SJSA1 (cell line): ENCODE data around the gene HES3. TPM values are rescaled to one million over a fixed set of nuclear protein-coding genes. Genes with fewer than 3 reads are reported as not detected.

Experiments
- DNase-seq, 2 experiments: peaks; one replicate each; pipeline ENCODE4 v3.0.0-alpha.2; 2015 to 2020; ENCODE audit warnings: low spot score in 2 of 2, low read depth in 1 of 2
- H3K27ac ChIP-seq: fragments of 250-450 bp; sonication (Bioruptor Pico); 2 replicates; pipeline ENCODE4 v1.5.1; 2020; ENCODE audit warnings: mild to moderate bottlenecking, moderate library complexity
- H3K27me3 ChIP-seq: fragments of 250-450 bp; sonication (Bioruptor Pico); replicated peaks from 2 replicates; pipeline ENCODE4 v1.5.1; 2020; ENCODE audit warnings: mild to moderate bottlenecking, moderate library complexity
- H3K36me3 ChIP-seq: fragments of 250-450 bp; sonication (Bioruptor Pico); 2 replicates; pipeline ENCODE4 v1.5.1; 2020; ENCODE audit warnings: mild to moderate bottlenecking
- H3K4me1 ChIP-seq: fragments of 250-450 bp; sonication (Bioruptor Pico); replicated peaks from 2 replicates; pipeline ENCODE4 v1.6.1; 2021; ENCODE audit warnings: mild to moderate bottlenecking
- H3K4me3 ChIP-seq: fragments of 250-450 bp; sonication (Bioruptor Pico); 2 replicates; pipeline ENCODE4 v1.5.1; 2020; ENCODE audit warnings: mild to moderate bottlenecking
- H3K9me3 ChIP-seq: fragments of 250-450 bp; sonication (Bioruptor Pico); replicated peaks from 2 replicates; pipeline ENCODE4 v1.5.1; 2020; ENCODE audit warnings: mild to moderate bottlenecking
- total RNA-seq: library from RNA; depleted of rRNA; stranded (reverse); fragments of >200 nt; shearing (Covaris generic); gene quantifications from 2 replicates; pipeline ENCODE4 v1.2.3, GENCODE V29; 2014

The HES3 gene
- total RNA-seq, 1 experiment from 2014 or later: not detected

DNA sequence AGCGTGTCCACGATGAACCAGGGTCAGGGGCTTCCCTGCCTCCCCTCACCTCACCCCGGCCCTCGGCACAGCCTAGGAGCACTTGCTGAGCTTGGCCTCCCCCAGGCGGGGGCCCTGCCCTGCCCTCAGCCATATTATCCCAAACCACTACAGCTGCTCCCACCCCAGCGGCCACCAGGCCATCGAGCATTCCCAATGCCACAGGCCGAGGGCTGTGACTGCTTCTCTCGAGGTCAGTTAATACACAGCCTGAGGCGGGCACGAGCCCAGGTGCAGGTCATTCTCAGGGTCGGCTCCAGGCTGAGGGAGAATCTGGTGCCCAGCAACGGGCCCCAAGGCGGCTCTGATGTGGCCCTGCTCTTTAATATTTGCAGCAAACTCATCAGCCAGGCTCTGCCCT, 25.3 kb downstream of the HES3 start:
- Histone ChIP-seq H3K27ac (no peak overlapping the region), H3K27me3 (no peaks in the 10 kb centered on the region), H3K4me1 (peaks cover 5% of the 10 kb centered on the region), H3K4me3 (no peak overlapping the region), H3K36me3 (peaks cover 4% of the 10 kb centered on the region), H3K9me3 (no peaks in the 10 kb centered on the region)
- no peak for DNase-seq

DNA sequence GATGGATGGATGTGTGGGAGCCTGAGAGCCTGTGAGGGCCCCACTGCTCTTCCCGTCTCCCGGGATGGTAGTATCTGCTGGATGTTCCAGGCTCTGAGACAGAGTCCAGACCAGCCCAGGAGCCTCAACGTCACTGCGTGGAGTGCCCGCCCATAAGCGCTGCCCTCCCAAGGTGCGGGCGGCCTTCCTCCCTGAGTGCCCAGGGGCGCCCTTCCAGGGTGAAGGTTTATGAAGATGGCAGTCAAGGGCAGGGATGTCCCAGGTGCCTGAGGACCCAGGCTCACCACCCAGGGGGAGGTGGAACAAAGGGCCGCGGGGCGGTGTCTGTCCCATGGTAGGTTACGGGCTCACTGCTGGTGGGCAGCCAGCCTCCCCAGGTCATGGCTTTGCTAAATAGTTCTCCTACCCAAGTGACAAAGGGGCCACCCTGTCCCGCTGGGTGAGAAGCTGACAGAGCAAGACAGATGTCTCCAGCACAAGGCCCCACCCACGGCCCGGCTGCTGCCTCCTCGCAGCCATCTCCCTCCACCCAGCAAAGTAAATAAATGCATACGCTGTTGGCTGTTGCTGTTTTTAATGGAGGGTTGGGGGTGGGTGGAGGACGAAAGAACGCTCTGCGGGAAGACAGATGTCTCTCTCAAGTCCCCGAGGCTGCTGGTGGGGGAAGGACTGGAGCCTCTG, 25.9 kb downstream of the HES3 start:
- Histone ChIP-seq H3K27ac (no peak overlapping the region), H3K9me3 (no peaks in the 10 kb centered on the region)

DNA sequence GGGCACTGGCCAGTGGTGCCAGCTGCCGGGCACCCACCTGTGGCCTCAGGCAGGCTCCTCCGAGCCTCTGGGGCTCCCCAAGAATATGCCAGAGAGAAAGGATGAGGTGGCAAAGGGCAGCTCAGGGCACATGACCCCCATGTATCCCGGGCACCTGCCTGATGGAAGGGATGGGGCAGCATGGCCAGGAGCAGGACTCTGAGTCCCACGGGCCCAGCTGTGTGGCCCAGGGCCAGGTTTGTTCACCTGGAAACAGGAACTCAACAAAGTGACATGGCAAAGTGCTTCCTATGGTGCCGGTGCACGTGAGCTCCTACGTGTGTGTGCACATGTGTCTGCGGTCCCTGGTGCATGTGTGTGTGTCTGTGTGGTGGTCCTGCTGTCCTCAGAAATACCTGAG, 26.4 kb downstream of the HES3 start:
- peaks cover 4% of the 10 kb centered on the region for H3K36me3 ChIP-seq
- no peak overlapping the region for H3K27ac ChIP-seq
- H3K27me3 ChIP-seq: no peaks in the 10 kb centered on the region
- peaks cover 5% of the 10 kb centered on the region for H3K4me1 ChIP-seq
- no peak overlapping the region for H3K4me3 ChIP-seq
- H3K9me3 ChIP-seq: no peaks in the 10 kb centered on the region
- no peak for DNase-seq

More for the DNA sequence above, 25.9 kb downstream of the HES3 start:
- Histone ChIP-seq H3K36me3 (peaks cover 4% of the 10 kb centered on the region), H3K4me3 (no peak overlapping the region), H3K27me3 (no peaks in the 10 kb centered on the region), H3K4me1 (peaks cover 5% of the 10 kb centered on the region)
- DNase-seq: no peak

DNA sequence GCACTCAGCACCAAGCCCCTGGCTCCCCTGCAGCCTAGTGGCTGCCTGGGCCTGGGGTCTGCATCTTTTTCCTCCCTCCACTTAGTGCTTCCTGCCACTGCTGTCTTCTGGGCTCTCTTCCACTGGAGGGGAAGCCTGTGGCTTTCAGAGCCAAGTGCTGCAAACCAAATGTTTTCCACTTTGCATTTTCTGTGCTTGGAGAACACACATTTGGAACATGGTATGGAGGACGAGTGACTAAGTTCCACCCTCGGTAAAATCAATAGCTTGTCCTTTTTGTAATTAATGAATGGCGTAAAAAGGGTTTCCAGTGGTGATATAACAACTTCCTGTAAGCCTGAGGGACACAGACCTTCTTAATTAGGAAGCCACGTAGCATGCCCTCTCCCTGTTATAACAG, 27.0 kb downstream of the HES3 start:
- peaks cover 4% of the 10 kb centered on the region for H3K36me3 ChIP-seq
- H3K9me3 ChIP-seq: no peaks in the 10 kb centered on the region
- H3K27ac ChIP-seq: no peak overlapping the region
- no peaks in the 10 kb centered on the region for H3K27me3 ChIP-seq
- H3K4me1 ChIP-seq: peaks cover 5% of the 10 kb centered on the region
- no peak for DNase-seq
- no peak overlapping the region for H3K4me3 ChIP-seq

DNA sequence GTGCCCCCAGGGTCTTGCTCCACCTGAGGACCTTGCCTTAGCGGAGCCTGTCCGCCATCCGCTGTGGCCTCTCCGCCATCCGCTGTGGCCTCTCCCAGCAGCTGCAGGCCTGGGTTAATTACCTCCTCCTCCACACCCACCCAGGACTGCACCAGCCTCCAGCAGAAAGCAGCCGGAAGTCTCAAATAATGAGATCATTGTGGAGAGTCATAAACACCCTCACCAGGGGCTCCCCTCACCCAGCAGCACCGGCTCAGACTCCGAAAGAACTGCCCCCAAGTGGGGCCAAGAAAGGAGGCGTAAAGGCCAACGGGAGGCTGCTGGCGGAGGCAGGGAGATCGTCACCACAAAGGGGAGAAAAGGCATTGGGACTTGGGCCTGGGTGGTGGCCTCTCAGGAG, 27.6 kb downstream of the HES3 start:
- H3K27ac ChIP-seq: no peak overlapping the region
- peaks cover 4% of the 10 kb centered on the region for H3K36me3 ChIP-seq
- no peak for DNase-seq

DNA sequence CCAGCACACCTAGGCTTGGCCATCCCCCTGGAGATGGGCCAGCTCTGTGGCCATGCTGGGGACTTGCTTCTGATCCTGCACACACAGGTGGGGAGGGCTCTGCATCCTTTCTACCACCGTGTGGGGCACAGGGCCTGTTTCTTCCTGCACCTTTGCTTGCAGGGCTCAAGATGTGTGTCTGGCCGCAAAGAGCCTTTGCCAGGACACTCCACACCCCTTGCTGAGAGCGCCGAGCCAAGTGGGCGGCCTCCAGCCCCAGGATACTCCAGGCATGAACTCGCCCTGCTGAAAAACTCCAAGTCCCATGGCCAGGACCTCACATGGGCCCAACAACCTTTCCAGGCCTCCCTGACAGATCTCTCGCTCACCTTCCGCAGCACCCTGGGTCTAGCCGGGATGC, 28.5 kb downstream of the HES3 start:
- H3K9me3 ChIP-seq: no peaks in the 10 kb centered on the region
- H3K36me3 ChIP-seq: peaks cover 4% of the 10 kb centered on the region
- no peak overlapping the region for H3K27ac ChIP-seq
- H3K4me3 ChIP-seq: no peak overlapping the region
- DNase-seq: no peak
- H3K27me3 ChIP-seq: no peaks in the 10 kb centered on the region
- peaks cover 5% of the 10 kb centered on the region for H3K4me1 ChIP-seq

More for the DNA sequence above, 27.6 kb downstream of the HES3 start:
- Histone ChIP-seq H3K9me3 (no peaks in the 10 kb centered on the region), H3K4me3 (no peak overlapping the region), H3K4me1 (peaks cover 5% of the 10 kb centered on the region), H3K27me3 (no peaks in the 10 kb centered on the region)

DNA sequence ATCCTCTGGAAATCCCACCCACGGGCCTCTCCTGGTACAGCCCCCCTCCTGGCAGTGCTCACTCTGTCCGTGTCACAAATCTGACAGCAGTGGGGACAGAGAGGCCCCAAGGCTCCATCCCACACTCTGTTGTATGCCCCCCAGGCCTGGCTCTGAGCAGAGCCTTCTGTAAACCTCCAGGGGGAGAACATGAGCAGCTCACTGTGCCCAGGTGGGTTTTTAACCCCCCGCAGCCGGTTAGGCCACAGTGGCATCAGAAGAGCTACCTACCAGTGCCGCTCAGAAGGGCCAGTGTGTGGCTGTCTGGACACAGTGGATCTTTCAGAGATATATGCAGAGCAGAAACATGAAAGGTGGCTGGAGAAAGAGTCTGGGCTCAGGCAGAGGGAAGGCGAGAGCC, 28.9 kb downstream of the HES3 start:
- Histone ChIP-seq H3K27me3 (no peaks in the 10 kb centered on the region), H3K36me3 (peaks cover 4% of the 10 kb centered on the region), H3K4me1 (peaks cover 5% of the 10 kb centered on the region), H3K27ac (no peak overlapping the region), H3K9me3 (no peaks in the 10 kb centered on the region), H3K4me3 (no peak overlapping the region)
- DNase-seq: no peak

DNA sequence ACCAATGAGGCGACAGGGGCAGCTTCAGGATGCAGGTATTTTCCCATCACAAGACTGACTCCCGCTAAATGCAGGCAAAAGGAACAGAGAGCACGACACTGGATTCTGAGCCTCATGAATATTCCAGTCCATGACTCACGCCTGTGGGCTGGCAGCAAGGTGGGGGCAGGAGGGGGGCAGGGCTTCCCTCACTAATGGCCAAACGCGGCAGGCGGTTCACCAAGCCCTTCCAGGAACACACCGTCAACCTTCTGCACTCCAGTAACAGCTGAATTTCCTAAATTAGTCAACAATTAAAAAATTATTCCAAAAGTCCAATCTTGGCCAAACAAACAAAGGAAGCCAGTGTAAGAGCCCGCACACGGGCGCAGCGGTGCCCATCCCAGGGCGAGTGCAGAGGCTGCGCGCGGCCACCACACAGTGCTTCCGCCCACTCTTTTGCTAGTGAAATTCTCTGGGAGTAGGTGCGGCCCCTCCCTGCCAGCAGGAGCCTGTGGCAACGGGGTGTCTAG, 29.5 kb downstream of the HES3 start:
- Histone ChIP-seq H3K27ac (no peak overlapping the region), H3K36me3 (peaks cover 4% of the 10 kb centered on the region), H3K9me3 (no peaks in the 10 kb centered on the region), H3K4me1 (peaks cover 5% of the 10 kb centered on the region), H3K27me3 (no peaks in the 10 kb centered on the region), H3K4me3 (no peak overlapping the region)
- no peak for DNase-seq

DNA sequence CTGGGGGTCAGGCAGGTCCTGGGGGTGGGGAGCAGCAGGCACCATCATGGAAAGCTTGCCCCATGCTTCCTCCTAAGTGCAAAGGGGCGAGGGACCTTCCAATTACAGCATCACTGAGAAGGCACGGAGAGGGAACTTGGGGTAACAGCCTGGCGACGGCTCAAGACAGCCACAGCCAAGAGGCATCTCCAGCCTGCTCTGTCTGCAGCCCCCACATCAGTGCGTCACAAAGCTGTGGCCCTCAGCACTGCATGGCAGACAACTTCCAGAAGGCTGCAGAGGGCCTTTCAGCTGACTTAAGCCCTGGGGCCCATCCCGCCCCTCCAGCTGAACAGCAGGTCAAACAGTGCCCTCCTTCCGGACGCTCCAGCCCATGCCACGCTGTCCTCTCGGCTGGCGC, 30.1 kb downstream of the HES3 start:
- no peaks in the 10 kb centered on the region for H3K9me3 ChIP-seq
- no peak overlapping the region for H3K27ac ChIP-seq
- H3K4me1 ChIP-seq: peaks cover 5% of the 10 kb centered on the region
- H3K27me3 ChIP-seq: no peaks in the 10 kb centered on the region
- no peak for DNase-seq
- H3K36me3 ChIP-seq: peaks cover 4% of the 10 kb centered on the region
- no peak overlapping the region for H3K4me3 ChIP-seq

DNA sequence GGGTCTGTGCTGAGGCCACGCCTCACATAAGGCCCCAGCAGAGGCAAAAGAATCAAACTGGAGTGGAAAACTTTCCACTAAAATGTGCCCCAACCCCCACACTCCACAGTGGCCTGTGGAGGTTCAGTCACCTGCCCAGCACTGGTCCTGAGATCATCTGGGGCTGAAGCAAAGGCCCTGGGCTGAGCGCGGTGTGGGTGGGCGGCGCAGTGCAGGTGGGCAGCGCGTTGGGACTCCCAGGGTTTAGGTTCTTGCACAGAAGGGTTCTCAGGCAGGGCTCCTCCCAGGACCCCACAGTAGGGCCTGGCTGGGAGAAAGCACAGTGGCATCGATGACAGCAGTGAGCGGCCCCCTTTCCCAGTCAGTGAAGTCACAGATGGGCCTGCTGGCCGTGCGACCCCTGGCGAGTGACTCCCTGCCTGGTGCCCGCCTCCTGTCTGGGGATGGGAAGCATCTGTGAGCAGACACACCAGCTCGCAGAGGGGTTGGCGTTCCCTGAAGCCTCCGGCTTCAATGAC, 30.7 kb downstream of the HES3 start:
- Histone ChIP-seq H3K27ac (no peak overlapping the region), H3K4me3 (no peak overlapping the region), H3K9me3 (no peaks in the 10 kb centered on the region), H3K27me3 (no peaks in the 10 kb centered on the region), H3K36me3 (peaks cover 4% of the 10 kb centered on the region), H3K4me1 (peaks cover 5% of the 10 kb centered on the region)
- DNase-seq: no peak

DNA sequence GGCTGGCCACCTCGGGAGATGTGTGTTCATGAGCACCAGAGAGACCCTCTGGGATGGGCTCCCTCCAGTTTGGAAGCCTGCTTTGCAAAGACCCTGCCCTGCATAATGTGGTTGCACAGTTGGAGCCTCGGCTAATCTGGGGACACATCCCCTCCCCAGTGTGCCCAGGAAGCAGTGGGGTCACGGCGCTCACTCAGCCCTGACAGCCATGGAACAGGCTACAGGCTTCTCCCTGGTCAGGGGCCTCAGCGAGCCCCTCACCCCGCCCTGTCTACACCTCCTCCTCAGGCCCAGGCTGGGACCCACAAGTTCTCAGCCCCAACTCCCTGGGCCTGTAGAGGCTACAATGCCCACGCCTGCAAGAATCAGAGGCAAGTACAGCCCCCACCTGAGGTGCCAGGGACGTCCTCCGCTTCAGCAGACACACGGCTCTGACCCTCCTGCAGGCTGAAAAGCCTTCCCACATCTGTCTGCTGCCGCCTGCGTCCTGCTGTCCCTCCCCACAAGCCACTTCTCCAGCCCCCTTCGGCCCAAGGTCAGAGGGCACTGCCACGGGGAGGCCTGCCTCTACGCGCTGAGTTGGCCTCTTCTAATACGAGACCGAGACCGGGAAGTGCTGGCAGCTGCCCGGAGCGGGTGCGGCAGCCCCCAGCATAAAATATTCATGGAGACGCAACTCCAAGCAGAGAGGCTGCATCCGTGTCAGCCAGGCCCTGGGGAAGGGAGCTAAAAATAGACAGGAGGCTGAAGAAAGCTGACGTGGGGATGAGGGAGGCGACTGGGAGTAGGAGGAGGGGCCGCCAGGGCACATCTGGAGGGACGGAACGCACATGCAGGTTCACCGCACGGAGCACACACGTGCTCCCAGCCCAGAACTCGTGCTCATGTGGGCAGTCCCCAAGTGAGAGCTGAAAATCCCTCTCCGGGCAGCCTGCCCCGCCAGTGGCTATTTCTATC, 32.1 kb downstream of the HES3 start:
- H3K9me3 ChIP-seq: no peaks in the 10 kb centered on the region
- peaks cover 5% of the 10 kb centered on the region for H3K4me1 ChIP-seq
- H3K27me3 ChIP-seq: no peaks in the 10 kb centered on the region
- H3K4me3 ChIP-seq: no peak overlapping the region
- DNase-seq: no peak
- H3K27ac ChIP-seq: no peak overlapping the region
- H3K36me3 ChIP-seq: peaks cover 4% of the 10 kb centered on the region

DNA sequence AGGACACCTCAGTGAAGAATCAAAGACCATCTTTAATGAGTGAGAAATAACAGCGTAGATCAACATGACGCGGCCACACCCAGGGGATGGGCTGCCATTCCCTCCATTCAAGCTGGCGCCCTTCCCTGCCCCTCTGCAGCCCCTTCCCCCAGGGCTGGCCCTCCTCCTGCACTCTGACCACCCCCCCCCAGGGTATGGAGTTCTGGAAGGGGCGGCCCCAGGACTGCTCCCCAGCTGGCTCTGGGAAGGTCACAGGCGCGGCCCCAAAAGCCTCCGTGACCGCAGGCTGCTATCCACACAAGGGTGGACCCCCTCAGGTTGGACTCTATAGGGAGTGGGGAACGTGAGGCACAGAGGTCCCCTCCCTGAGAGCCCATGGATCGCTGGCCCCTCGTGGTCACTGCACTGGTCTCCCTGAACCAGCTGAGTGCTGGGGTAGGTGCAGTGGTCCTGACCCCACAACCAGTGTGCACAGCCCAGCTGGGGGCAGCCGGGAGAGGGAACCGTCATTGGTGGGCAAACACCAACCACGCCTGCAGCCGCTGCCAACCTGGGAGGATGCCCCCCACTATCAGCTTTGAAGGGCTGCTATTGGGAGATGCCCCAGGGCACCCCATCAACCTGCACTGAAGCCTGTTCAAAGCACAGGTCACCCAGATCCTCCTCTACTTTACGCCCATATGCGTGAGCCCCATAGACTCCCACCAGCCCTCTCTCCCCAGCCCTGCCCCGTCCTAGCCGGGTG, 33.0 kb downstream of the HES3 start:
- no peak for DNase-seq

DNA sequence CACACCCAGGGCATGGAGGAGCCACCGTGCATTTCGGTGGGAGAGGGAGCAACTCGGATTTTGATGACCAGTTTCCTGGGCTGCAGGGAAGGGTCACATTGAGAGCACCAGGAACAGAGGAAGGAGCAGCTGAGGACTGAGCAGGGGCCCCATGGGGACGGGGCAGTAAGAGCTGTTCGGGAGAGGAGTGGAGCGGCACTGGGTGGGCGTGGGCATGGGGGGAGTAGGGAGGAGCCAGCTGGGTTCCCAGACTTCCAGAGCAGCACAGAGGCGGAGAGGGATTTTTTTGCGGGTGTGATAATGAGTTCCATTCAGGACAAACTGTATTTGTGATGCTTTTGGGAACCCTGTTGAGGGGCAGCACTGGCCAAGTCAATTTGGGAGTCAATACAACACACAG, 34.3 kb downstream of the HES3 start:
- Histone ChIP-seq H3K27ac (no peak overlapping the region), H3K4me1 (peaks cover under 1% of the 10 kb centered on the region), H3K9me3 (no peaks in the 10 kb centered on the region), H3K27me3 (no peaks in the 10 kb centered on the region), H3K4me3 (no peak overlapping the region), H3K36me3 (peaks cover 4% of the 10 kb centered on the region; the same call in 1 of the 2 replicates)
- no peak for DNase-seq

More for the DNA sequence above, 33.0 kb downstream of the HES3 start:
- H3K36me3 ChIP-seq: peaks cover 4% of the 10 kb centered on the region
- H3K9me3 ChIP-seq: no peaks in the 10 kb centered on the region
- H3K27me3 ChIP-seq: no peaks in the 10 kb centered on the region
- H3K27ac ChIP-seq: no peak overlapping the region
- H3K4me1 ChIP-seq: peaks cover 5% of the 10 kb centered on the region
- no peak overlapping the region for H3K4me3 ChIP-seq
